Measurements from ENCODE around the gene FAM216A.

- TF ChIP-seq CTCF (conservative IDR thresholded peaks at IDR 0.05; ENCODE audit: low read depth, low read length): no peak
- TF ChIP-seq USF2 (IDR thresholded peaks at IDR 0.05; ENCODE audit: low read depth, low read length): no peak
- TF ChIP-seq MAZ (IDR thresholded peaks at IDR 0.05; ENCODE audit: borderline replicate concordance, low read depth, low read length): no peak
- no peak for TF ChIP-seq MAFK (IDR thresholded peaks at IDR 0.05; ENCODE audit: low read depth, low read length)
- TF ChIP-seq POLR2A (IDR thresholded peaks at IDR 0.05; ENCODE audit: low read depth, low read length): no peak
- no peak for TF ChIP-seq RAD21 (IDR thresholded peaks at IDR 0.05; ENCODE audit: low read length)
- TF ChIP-seq SMC3 (IDR thresholded peaks at IDR 0.05; ENCODE audit: low read depth, low read length): no peak
- no peak for TF ChIP-seq CEBPB (IDR thresholded peaks at IDR 0.05; ENCODE audit: low read depth, low read length)
- no peak for TF ChIP-seq BHLHE40 (IDR thresholded peaks at IDR 0.05; ENCODE audit: low read depth, low read length)
- no peak for TF ChIP-seq RCOR1 (IDR thresholded peaks at IDR 0.05; ENCODE audit: insufficient replicate concordance, low read length)
- no peak for TF ChIP-seq ELK1 (IDR thresholded peaks at IDR 0.05; ENCODE audit: borderline replicate concordance, low read depth, low read length)
- TF ChIP-seq FOS (IDR thresholded peaks at IDR 0.05; ENCODE audit: low read depth, low read length): no peak
- TF ChIP-seq NFE2L2 (IDR thresholded peaks at IDR 0.05; ENCODE audit: low read depth, low read length): no peak
Observed at GRCh38 chr12:110453569-110454296, 14.9 kb upstream of the FAM216A start.

Measured in IMR-90 (cell line).